NCI-H146 (cell line): ENCODE results near the gene AHCTF1.
A peak's percentile ranks its signal among the peaks of the same experiment; 100 is the strongest.

Source experiments
- DNase-seq: peaks from one replicate; lab custom pipeline; 2025; lab: John Stamatoyannopoulos, UW

The AHCTF1 gene, protein sequence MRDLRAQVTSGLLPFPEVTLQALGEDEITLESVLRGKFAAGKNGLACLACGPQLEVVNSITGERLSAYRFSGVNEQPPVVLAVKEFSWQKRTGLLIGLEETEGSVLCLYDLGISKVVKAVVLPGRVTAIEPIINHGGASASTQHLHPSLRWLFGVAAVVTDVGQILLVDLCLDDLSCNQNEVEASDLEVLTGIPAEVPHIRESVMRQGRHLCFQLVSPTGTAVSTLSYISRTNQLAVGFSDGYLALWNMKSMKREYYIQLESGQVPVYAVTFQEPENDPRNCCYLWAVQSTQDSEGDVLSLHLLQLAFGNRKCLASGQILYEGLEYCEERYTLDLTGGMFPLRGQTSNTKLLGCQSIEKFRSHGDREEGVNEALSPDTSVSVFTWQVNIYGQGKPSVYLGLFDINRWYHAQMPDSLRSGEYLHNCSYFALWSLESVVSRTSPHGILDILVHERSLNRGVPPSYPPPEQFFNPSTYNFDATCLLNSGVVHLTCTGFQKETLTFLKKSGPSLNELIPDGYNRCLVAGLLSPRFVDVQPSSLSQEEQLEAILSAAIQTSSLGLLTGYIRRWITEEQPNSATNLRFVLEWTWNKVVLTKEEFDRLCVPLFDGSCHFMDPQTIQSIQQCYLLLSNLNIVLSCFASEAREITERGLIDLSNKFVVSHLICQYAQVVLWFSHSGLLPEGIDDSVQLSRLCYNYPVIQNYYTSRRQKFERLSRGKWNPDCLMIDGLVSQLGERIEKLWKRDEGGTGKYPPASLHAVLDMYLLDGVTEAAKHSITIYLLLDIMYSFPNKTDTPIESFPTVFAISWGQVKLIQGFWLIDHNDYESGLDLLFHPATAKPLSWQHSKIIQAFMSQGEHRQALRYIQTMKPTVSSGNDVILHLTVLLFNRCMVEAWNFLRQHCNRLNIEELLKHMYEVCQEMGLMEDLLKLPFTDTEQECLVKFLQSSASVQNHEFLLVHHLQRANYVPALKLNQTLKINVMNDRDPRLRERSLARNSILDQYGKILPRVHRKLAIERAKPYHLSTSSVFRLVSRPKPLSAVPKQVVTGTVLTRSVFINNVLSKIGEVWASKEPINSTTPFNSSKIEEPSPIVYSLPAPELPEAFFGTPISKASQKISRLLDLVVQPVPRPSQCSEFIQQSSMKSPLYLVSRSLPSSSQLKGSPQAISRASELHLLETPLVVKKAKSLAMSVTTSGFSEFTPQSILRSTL (N-terminal part only)

DNA sequence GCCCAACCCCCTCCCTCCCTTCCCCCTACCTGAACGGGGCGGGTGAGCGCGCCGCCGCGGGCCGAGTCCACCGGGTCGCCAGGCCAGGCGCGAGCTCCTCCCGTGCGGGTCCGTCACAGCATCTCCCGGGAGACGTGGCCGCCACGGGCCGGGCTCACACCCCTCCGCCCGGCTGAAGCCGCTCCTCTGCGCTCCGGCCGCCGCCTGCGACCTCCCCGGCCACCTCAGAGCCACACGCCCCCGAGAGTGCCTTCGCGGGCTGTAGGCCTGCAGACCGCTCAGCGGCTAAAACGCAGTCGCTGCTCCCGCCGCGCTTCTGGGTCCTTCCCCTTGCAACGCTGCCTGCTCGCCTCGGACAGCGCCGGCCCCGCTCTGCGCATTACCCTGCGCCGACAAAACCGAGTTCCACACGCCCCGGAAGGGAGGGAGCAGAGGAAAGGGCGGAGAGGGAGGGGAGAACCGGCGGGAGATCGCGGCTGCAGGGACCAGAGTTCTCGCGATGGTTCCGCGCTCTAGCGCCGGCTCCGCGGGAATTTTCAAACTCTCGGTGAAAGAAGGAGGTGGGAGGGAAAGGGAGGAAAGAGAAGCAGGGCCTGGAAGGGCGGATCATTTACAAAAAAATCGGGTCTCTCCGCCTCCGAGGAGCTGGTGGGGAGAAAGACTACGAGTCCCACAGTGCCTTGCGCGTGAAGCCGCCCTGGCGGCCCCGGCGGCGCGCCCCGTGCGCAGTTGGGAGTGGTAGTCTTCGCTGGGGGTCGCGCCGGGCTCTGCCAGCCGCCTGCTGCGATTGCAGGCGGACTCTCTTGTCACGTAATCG is at the start of gene AHCTF1:
Gene AHCTF1 (minus strand): TSS at position 400 of the 817 bp plus-strand sequence. CDS start 13,578 bp downstream, outside the sequence.
- peak; percentile 99 for DNase-seq

- DNase-seq, result no peak
These were observed 47.0 kb upstream of the AHCTF1 start for GRCh38 chr1:246978785-246979184.

DNA sequence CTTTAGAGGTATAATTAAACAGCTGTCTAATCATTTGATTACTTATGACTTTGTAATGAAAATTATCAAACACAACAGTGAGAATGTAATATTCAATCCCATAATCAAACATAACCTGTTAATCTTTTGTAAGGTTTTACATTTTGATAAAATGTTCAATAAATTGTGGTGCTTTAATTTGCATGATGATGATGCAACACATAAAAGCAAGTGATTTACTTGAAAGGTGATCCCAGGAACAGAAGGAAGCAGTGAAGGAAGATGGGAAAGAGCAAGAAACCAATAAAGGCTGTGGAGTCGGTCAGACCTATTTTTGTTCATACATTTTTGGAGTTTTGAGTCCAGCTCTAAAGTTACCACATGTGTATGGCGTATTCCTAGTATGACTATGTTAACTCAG is 46.5 kb upstream of the AHCTF1 start:
- DNase-seq, result no peak

GRCh38 chr1:246971969-246972368 is 40.2 kb upstream of the AHCTF1 start:
- DNase-seq, result no peak

DNA sequence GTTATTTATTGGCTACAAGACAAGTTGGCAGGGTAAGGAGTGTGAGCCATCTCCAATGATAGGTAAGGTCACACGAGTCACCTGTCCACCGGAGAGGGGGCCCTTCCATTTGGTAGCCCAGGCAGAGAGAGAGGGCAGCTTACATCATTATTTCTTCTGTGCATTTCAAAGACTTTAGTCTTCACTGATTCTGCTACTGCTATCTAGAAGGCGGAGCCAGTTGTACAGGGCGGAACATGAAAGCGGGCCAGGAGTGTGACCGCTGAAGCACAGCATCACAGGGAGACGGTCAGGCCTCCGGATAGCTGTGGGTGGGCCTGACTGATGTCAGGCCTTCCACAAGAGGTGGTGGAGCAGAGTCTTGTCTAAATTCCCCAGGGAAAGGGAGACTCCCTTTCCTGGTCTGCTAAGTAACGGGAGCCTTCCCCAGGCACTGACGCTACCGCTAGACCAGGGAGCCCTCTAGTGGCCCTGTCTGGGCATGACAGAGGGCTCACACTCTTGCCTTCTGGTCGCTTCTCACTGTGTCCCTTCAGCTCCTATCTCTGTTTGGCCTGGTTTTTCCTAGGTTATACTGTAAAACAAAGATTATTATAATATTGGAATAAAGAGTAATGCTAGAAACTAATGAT is 39.5 kb upstream of the AHCTF1 start:
- DNase-seq, result peak; percentile 76

DNA sequence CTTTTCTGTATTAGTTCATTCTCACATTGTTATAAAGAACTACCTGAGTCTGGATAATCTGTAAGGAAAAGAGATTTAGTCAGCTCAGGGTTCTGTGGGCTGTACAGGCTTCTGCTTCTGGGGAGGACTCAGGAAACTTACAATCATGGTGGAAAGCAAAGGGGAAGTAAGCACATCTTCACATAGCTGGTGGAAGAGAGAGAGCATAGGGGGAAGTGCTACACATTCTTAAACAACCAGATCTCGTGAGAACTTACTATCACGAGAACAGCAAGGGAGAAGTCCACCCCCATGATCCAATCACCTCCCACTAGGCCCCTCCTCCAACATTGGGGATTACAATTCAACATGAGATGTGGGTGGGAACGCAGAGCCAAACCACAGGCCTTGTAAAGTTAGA is 37.9 kb upstream of the AHCTF1 start:
- DNase-seq, result no peak

DNA sequence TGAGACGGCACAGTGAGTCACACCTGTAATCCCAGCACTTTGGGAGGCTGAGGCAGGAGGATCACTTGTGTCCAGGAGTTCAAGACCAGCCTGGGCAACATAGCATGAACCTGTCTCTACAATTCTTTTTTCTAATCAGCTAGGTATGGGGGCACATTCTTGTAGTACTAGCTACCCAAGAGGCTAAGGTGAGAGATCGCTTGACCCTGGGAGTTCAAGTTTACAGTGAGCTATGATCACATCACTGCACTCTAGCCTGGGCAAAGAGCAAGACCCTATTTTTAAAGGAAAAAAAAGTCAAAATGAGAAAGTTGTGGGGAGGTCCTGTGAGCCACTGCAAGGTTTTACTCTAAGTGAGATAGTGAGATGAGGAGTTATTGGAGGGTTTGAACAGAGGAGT is 34.8 kb upstream of the AHCTF1 start:
- no peak for DNase-seq

- DNase-seq, result no peak
These were observed 28.4 kb upstream of the AHCTF1 start for GRCh38 chr1:246959944-246960693.

GRCh38 chr1:246954126-246954525 is 22.4 kb upstream of the AHCTF1 start:
- DNase-seq, result no peak

- no peak for DNase-seq
These were observed 19.7 kb upstream of the AHCTF1 start for GRCh38 chr1:246951413-246951812.

GRCh38 chr1:246949956-246950355 is 18.2 kb upstream of the AHCTF1 start:
- no peak for DNase-seq

- no peak for DNase-seq
These were observed 15.5 kb upstream of the AHCTF1 start for GRCh38 chr1:246947255-246947654.

DNA sequence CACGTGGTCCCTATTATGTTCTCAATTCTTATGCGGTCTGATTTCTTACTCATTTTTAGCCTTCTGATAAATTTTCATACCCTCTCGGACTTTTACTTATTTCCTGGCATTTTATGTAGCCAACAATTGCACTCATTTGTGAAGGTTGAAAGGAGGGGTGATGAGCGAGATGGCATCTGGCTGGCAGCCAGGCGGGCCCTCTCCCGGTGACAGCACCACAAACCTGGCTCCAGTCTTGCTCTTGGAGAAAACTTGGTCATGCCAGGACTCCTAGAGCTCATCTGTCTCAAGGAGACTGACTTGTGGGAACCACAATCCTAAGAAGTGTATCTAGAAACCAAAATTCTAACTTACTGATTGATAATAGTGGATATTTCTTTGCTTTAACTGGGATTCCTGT is 14.6 kb upstream of the AHCTF1 start:
- no peak for DNase-seq

GRCh38 chr1:246934765-246935164 is 3.0 kb upstream of the AHCTF1 start:
- DNase-seq, result no peak

DNA sequence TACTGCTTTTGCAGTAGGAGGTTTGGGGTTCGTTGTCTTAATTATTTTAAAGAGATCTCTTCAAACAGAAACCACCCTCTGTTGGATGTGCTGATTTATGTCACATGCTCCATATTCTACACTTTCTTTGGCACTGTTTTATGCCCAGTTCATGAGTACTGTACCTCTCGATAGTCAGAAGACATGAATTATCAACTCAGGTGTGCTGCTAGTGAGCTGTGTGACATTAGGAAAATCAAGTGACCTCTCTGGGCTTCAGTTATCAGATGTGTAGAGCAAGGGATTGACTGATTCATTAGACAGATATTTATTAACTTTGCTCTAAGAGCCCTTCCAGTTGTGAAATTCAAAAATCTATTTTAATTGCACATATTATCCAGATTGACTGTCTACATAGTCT is 2.1 kb upstream of the AHCTF1 start:
- no peak for DNase-seq

DNA sequence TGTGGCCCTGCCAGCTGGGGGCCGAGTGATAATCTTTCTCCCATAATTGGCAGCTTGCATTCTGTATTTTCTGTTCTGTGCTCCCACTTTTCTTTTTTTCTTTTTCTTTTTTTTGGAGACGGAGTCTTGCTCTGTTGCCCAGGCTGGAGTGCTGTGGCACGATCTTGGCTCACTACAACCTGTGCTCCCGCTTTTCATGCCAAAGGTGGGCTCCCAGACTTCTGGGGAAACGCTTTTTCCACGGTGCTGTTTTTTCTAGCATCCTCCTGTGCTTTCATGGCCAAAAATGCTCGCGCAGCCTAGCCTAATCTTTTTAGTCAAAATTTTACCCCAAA is 585 bp upstream of the AHCTF1 start:
- no peak for DNase-seq

- DNase-seq, result peak; percentile 57
These were observed 759 bp downstream of the AHCTF1 start for GRCh38 chr1:246930830-246931548.

GRCh38 chr1:246925997-246926626 is 5.6 kb downstream of the AHCTF1 start:
- no peak for DNase-seq

DNA sequence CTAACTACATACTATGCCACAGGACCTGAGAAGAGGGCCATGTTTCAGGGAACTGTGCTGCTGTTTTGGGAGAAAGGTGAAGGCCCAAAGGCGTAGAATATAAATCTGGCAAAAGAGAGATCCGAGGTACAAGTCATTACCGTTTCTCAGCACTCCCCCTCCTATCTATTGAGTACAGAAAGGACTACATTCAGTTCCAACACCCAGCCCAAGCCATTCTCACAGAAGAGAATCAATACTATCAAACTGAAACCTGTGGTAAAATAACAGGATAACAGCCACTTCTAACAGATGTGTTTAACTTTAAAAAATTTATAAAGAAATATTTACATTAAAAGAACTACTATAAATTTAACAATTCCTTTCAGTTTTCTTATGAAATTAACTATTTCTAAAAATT is 7.8 kb downstream of the AHCTF1 start:
- DNase-seq, result no peak
